Hepatocyte (in vitro differentiated cells): ENCODE measurements around the gene DNLZ. TPM values are rescaled to one million over a fixed set of nuclear protein-coding genes. Genes with fewer than 3 reads are reported as not detected.

Source experiments
- DNase-seq: peaks from one replicate; pipeline ENCODE4 v3.0.0-alpha.2; 2016; ENCODE audit warnings: low spot score
- H2AFZ ChIP-seq: fragments of 200-600 bp; sonication (generic); 2 replicates; pipeline ENCODE4 v1.6.0; 2016; ENCODE audit warnings: antibody characterized with exemption, mild to moderate bottlenecking
- H3K27ac ChIP-seq: fragments of 200-600 bp; sonication (generic); 2 replicates; pipeline ENCODE4 v1.5.1; 2016; ENCODE audit warnings: mild to moderate bottlenecking
- H3K27me3 ChIP-seq: fragments of 200-600 bp; sonication (generic); 2 replicates; pipeline ENCODE4 v1.6.1; 2016
- H3K36me3 ChIP-seq: fragments of 200-600 bp; sonication (generic); replicated peaks from 2 replicates; pipeline ENCODE4 v1.5.1; 2016; ENCODE audit warnings: low read depth; ENCODE audit not compliant: insufficient read depth
- H3K4me1 ChIP-seq: fragments of 200-600 bp; sonication (generic); 2 replicates; pipeline ENCODE4 v1.5.1; 2016; ENCODE audit warnings: mild to moderate bottlenecking, moderate library complexity; ENCODE audit not compliant: insufficient read depth
- H3K4me2 ChIP-seq: fragments of 200-600 bp; sonication (generic); 2 replicates; pipeline ENCODE4 v1.6.0; 2016
- H3K4me3 ChIP-seq: fragments of 200-600 bp; sonication (generic); 2 replicates; pipeline ENCODE4 v1.5.1; 2016; ENCODE audit warnings: mild to moderate bottlenecking
- H3K79me2 ChIP-seq: fragments of 200-600 bp; sonication (generic); 2 replicates; pipeline ENCODE4 v1.6.0; 2017; ENCODE audit warnings: mild to moderate bottlenecking
- H3K9me2 ChIP-seq: fragments of 200-600 bp; sonication (generic); replicated peaks from 2 replicates; pipeline ENCODE4 v1.6.0; 2017; ENCODE audit warnings: mild to moderate bottlenecking; ENCODE audit not compliant: insufficient read depth
- H3K9me3 ChIP-seq: fragments of 200-600 bp; sonication (generic); 2 replicates; pipeline ENCODE4 v1.5.1; 2016; ENCODE audit warnings: low read depth, mild to moderate bottlenecking
- H4K20me1 ChIP-seq: fragments of 200-600 bp; sonication (generic); 2 replicates; pipeline ENCODE4 v1.6.0; 2016; ENCODE audit warnings: mild to moderate bottlenecking; ENCODE audit not compliant: insufficient read depth, poor library complexity, severe bottlenecking
- EZH2 ChIP-seq: fragments of 200-600 bp; sonication (generic); IDR thresholded peaks from 2 replicates; pipeline ENCODE4 v1.6.1; 2016; ENCODE audit warnings: antibody characterized with exemption, mild to moderate bottlenecking, borderline replicate concordance
- EZH2phosphoT487 ChIP-seq: fragments of 200-600 bp; sonication (generic); IDR thresholded peaks from one replicate; pipeline ENCODE4 v1.6.1; 2018; ENCODE audit warnings: antibody characterized with exemption, mild to moderate bottlenecking, low read depth, moderate library complexity; ENCODE audit not compliant: unreplicated experiment, severe bottlenecking
- WGBS: methylation state at CpG from one replicate; pipeline ENCODE4 v1.1.6; 2016; ENCODE audit warnings: low lambda C conversion rate; ENCODE audit errors: missing lambda C conversion rate; 5-methylcytosine and 5-hydroxymethylcytosine counted together
- polyA plus RNA-seq: library from polyadenylated mRNA; unstranded; fragments of >200 nt; fragmentation: Nextera tagmentation; extraction: Ambion mirVana; gene quantifications from 2 replicates; pipeline ENCODE4 v1.2.1, GENCODE V29; 2016
- total RNA-seq: library from RNA; depleted of rRNA; stranded (reverse); fragments of >200 nt; gene quantifications from 2 replicates; pipeline ENCODE4 v1.2.3, GENCODE V29; 2014
- TF ChIP-seq, protein P1 (sequence below): fragments of 200-600 bp; sonication (generic); IDR thresholded peaks from 2 replicates; pipeline ENCODE4 v1.5.1; 2016; ENCODE audit warnings: antibody characterized with exemption, mild to moderate bottlenecking; ENCODE audit not compliant: poor library complexity

Gene DNLZ
- total and polyA plus RNA-seq, 2 experiments from 2014 or later: 21.5 to 24.3 TPM

DNA sequence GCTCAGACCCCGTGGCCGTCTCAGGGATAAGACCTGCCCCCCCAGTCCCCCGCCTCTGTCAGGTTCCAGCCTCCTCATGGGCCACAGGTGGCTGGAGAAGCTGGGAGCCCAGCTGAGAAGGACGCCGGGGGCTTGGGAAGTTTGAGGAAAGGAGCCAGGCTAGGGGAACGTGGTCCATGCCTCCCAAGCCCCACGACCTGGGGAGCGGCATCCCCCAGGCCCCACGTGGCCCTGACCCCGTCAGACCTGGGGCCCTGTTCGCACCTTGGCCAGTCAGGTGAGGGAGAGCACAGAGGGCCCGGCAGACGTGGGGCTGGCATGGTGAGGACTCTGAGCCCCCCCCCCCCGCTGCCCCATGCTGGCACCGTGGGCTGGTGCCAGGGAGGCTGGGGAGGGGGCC is 32.5 kb downstream of the DNLZ start:
- 90% methylated on average over 6 of the region's 15 CpGs for WGBS
- no peak for TF ChIP-seq EZH2phosphoT487
- TF ChIP-seq EZH2: no peak
- TF ChIP-seq, protein P1, sequence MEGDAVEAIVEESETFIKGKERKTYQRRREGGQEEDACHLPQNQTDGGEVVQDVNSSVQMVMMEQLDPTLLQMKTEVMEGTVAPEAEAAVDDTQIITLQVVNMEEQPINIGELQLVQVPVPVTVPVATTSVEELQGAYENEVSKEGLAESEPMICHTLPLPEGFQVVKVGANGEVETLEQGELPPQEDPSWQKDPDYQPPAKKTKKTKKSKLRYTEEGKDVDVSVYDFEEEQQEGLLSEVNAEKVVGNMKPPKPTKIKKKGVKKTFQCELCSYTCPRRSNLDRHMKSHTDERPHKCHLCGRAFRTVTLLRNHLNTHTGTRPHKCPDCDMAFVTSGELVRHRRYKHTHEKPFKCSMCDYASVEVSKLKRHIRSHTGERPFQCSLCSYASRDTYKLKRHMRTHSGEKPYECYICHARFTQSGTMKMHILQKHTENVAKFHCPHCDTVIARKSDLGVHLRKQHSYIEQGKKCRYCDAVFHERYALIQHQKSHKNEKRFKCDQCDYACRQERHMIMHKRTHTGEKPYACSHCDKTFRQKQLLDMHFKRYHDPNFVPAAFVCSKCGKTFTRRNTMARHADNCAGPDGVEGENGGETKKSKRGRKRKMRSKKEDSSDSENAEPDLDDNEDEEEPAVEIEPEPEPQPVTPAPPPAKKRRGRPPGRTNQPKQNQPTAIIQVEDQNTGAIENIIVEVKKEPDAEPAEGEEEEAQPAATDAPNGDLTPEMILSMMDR: no peak
- Histone ChIP-seq H4K20me1 (peaks cover 37% of the 10 kb centered on the region), H3K9me2 (no peaks in the 10 kb centered on the region), H3K27ac (no peak overlapping the region), H3K4me3 (no peak overlapping the region), H3K36me3 (no peaks in the 10 kb centered on the region), H3K9me3 (no peaks in the 10 kb centered on the region), H2AFZ (no peak overlapping the region), H3K4me1 (peaks cover 22% of the 10 kb centered on the region), H3K4me2 (no peak overlapping the region), H3K27me3 (no peaks in the 10 kb centered on the region), H3K79me2 (peaks cover 54% of the 10 kb centered on the region)
- no peak for DNase-seq

DNA sequence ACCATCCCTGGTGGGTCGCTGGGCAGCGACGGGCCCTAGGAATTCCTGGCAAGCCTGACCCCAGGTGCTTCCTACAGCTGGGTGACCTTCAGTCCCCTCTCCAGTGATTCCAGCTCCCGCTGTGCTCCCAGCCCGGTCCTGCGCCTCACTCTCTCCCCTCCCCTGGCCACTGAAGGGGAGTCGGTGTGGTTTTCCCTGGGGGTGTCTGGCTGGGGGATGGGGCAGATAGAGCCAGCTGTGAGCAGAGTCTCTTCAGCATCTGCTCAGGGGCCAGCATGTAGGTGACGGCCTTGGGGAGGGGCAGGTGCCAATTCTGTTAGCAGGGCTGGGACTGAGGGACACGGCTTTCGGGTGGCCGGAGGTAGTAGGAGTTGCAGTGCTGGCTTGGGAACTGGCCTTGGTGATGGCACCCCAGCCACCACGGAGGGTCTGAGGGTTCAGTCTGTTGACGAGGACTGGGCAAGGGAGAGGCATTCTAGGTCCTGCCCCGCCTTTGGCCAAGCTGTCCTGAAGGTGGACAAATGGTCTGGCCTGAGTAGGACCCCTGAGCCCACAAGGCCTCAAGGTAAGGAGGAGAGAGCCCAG is 33.0 kb downstream of the DNLZ start:
- Histone ChIP-seq H3K4me3 (no peak overlapping the region), H3K9me2 (no peaks in the 10 kb centered on the region), H4K20me1 (peaks cover 37% of the 10 kb centered on the region), H2AFZ (no peak overlapping the region), H3K27ac (no peak overlapping the region), H3K79me2 (peaks cover 54% of the 10 kb centered on the region), H3K27me3 (no peaks in the 10 kb centered on the region), H3K36me3 (no peaks in the 10 kb centered on the region), H3K9me3 (no peaks in the 10 kb centered on the region), H3K4me2 (no peak overlapping the region), H3K4me1 (peaks cover 27% of the 10 kb centered on the region)
- TF ChIP-seq EZH2phosphoT487: no peak
- TF ChIP-seq EZH2: no peak
- TF ChIP-seq, protein P1: no peak
- 87% methylated on average over 13 of the region's 14 CpGs for whole genome bisulfite sequencing
- no peak for DNase-seq

DNA sequence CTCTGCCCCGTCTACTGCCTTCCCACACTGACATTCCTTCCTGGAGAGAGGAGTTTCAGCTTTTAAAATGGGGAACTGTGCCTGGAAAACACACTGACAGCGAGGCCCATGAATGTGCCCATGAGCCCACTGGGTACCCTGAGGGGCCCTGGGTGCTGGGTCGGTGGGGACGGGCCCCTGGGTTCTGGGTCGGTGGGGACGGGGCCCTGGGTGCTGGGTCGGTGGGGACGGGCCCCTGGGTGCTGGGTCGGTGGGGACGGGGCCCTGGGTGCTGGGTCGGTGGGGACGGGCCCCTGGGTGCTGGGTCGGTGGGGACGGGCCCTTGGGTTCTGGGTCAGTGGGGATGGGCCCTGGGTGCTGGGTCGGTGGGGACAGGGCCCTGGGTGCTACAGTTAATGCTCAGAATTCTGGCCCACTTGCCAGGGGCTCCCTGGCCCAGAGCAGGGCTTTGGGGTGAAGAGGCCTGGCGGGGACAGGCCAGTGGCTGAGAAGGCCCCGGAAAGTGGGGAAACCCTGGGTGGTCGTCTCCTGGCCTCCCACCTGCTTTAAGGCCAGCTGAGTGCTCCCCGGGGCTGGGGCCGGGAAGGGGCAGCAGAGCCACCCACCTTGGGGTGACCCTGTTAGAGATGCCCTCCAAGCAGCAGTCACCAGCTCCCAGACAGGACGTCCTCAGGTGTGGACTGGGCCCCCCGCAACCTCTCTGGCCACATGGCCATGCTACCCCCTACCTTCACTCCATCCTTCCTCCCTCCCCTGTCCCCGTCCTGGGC is 33.7 kb downstream of the DNLZ start:
- H3K4me2 ChIP-seq: peak overlapping the region; percentile 98
- TF ChIP-seq, protein P1: no peak
- TF ChIP-seq EZH2 (no peak), EZH2phosphoT487 (no peak)

More for the DNA sequence above, 33.7 kb downstream of the DNLZ start:
- Histone ChIP-seq H3K36me3 (no peaks in the 10 kb centered on the region), H3K79me2 (peaks cover 54% of the 10 kb centered on the region), H3K27ac (peak overlapping the region; percentile 94), H4K20me1 (peaks cover 37% of the 10 kb centered on the region), H3K4me3 (no peak overlapping the region), H3K4me1 (peaks cover 27% of the 10 kb centered on the region), H3K27me3 (no peaks in the 10 kb centered on the region), H3K9me2 (no peaks in the 10 kb centered on the region), H2AFZ (no peak overlapping the region), H3K9me3 (no peaks in the 10 kb centered on the region)
- WGBS: 86% methylated on average over 13 of the region's 23 CpGs
- DNase-seq: no peak
